ENCODE data around the gene DMRTB1.

DMRTB1 gene

DNA sequence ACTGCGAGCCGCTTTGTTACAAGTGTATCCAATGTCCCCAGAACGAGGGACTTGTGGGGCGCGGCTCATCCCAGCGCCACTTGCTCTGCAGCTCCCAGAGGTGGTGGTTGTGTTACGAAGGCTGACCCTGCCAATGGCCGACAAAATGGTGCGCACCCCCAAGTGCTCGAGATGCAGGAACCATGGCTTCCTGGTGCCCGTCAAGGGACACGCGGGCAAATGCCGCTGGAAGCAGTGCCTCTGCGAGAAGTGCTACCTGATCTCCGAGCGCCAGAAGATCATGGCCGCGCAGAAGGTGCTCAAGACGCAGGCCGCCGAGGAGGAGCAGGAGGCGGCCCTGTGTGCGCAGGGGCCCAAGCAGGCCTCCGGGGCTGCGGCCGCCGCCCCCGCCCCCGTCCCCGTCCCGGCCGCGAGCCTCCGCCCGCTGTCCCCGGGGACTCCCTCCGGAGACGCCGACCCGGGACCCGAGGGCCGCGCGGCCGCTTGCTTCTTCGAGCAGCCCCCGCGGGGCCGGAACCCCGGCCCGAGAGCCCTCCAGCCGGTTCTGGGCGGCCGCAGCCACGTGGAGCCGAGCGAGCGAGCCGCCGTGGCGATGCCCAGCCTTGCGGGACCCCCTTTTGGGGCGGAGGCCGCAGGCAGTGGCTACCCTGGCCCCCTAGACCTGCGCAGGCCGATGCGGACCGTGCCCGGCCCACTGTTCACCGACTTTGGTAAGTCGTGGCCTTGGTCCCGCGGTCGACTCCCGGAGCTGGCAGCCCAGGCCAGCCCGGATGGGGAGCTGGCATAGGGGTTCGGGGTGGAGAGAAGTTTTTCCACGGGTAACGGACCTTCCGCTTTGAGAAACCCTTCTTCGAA, at the start of gene DMRTB1:
TSS of gene DMRTB1 (plus strand) at position 79 of the 855 bp plus-strand sequence. CDS start at position 134, 55 bp downstream.
- TF ChIP-seq, protein P1, sequence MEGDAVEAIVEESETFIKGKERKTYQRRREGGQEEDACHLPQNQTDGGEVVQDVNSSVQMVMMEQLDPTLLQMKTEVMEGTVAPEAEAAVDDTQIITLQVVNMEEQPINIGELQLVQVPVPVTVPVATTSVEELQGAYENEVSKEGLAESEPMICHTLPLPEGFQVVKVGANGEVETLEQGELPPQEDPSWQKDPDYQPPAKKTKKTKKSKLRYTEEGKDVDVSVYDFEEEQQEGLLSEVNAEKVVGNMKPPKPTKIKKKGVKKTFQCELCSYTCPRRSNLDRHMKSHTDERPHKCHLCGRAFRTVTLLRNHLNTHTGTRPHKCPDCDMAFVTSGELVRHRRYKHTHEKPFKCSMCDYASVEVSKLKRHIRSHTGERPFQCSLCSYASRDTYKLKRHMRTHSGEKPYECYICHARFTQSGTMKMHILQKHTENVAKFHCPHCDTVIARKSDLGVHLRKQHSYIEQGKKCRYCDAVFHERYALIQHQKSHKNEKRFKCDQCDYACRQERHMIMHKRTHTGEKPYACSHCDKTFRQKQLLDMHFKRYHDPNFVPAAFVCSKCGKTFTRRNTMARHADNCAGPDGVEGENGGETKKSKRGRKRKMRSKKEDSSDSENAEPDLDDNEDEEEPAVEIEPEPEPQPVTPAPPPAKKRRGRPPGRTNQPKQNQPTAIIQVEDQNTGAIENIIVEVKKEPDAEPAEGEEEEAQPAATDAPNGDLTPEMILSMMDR (conservative IDR thresholded peaks at IDR 0.05): no peak
- no peak within 1 kb of the TSS for H3K27ac ChIP-seq

DNA sequence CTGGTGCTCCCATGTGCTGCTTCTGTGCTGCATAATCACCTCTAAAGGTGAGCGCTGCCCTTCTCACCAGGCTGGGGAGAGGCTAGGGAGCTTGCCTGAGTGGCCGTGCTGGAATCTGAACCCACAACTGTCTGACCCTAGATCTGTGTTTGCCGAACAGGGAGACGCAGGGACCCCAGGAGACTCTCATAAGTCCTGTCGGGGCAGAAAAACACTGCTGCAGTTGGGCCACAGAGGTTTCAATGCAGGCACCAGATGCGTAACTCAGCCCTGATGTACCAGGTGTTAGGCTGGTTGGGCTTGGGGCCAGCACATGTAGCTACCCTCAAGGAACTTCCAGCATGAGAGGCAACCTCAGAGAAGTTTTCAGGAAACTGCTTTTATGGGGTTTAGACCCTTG, 49.5 kb upstream of the DMRTB1 start:
- TF ChIP-seq, protein P1 (conservative IDR thresholded peaks at IDR 0.05): no peak

DNA sequence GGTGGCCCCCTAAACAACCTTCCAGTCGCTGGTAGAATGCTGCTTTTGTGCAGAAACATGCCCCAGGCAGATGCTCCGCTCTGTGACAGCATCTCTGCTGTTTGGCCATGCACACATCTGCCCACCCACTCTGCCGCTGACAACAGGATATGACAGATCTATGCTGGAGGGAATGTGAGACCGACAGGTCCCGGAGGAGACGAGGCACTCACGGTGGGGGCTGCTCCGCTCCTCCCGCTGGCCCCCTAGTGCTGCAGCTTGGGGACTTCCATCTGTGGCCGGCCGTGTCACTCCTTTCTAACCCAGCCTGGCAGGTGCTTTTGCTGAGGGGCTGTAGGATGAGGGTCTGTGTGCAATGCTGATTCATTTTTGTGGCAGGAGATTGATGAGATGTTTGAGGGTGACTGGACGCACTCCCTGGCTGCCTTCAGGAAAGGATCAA, 49.1 kb upstream of the DMRTB1 start:
- TF ChIP-seq, protein P1 (conservative IDR thresholded peaks at IDR 0.05): no peak
- no peak overlapping the region for H3K27ac ChIP-seq

More for the DNA sequence above, 49.5 kb upstream of the DMRTB1 start:
- no peak overlapping the region for H3K27ac ChIP-seq

DNA sequence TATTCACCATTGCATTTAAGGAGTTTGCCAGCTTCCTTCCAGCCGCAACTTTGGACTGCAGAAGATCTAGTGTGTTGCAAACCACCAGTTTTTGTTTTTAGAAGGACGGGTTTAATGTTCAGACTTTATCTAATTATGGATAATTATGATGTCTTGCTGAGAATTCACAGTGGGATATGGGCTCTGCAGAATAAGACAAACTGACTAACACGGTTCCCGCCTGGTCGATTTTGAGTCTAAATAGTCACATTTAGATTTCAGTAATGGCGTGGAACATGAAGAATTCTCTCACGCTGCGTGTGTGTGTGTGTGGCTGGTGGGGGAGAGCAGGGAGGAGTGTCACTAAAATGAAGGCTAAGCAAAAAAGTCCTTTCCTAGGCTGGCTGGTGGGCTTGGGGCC, 48.5 kb upstream of the DMRTB1 start:
- no peak overlapping the region for H3K27ac ChIP-seq
- TF ChIP-seq, protein P1 (conservative IDR thresholded peaks at IDR 0.05): no peak

DNA sequence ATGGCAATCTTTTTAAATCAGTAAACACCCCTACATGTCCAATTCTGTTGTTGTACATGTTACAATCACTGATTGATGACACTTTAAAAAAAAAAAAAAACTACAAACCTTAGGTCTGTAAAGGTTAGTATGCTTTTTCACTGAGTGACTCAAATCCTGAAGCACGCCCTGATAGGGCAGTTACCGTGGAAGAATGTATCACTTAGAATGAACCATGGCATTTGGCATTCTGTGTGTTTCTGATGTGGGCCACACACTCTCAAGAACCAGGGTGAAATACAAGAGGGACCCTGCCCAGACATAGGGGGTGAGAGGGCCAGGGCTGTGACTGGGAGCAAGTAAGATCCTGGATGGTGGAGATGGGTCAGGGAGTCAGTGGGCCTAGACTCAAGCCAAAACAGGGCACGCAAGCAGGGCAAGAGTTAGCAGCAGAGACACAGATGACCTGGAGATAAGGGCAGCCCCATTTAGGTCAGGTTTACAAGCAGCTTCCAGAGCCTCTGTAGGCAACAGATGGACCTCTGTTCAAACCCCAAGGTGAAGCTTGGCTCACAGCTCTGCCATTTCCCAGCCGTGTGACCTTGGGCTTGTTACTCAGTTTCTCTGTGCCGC, 47.6 kb upstream of the DMRTB1 start:
- no peak overlapping the region for H3K27ac ChIP-seq
- TF ChIP-seq, protein P1 (conservative IDR thresholded peaks at IDR 0.05): no peak

DNA sequence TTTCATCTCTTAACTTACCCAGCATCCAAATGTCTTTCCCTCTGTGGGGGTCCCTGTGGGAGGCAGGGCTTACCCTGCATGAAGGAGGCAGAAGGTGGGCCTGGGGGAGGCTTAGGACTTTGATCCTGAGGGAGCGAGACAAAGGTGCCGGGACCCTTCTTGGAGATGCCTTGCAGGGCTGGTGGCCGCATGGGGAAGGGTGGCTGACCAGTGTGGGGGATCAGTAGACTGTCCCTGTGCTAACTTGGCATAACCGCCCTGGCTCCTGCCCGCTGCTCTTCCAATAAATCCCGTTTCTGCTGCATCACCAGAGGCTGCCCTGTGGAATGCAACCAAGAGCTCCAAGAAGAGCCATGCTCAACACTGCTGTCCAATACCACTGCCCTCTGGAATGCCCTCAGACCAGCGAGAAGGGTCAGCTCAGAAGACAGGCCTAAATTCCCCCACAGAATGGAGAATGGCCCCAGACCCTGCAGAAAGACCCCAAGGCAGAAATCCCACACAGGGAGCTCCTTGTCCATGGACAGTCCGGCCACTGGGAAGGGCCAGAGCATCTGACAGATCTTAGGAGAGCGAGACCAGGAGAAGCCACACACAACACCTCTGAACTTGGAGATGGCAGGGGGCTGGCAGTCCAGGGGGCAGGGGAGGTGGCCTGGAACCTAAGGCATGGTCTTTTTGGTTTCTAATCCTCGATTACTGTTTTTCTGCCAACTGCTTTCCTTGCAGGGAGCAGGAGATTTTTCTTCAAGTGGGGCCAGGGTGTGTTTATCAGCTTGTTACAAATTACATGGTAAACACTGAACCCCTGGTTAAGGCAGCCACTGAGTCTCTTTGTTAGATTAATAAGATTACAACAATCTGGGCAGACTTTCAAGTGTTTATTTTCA, 46.7 kb upstream of the DMRTB1 start:
- H3K27ac ChIP-seq: no peak overlapping the region
- TF ChIP-seq, protein P1 (conservative IDR thresholded peaks at IDR 0.05): no peak
